K562 (cell line): ENCODE results near the gene KRT8. TPM values are rescaled to one million over a fixed set of nuclear protein-coding genes. Genes with fewer than 3 reads are reported as not detected.
A peak's percentile ranks its signal among the peaks of the same experiment; 100 is the strongest.

Experiments used
- ATAC-seq: fragments of 200-7000 bp; cut with Tn5 transposase; 3 replicates; pipeline ENCODE4 v1.9.1; 2020; ENCODE audit warnings: moderate library complexity
- BruUV-seq: library from RNA; stranded (reverse); fragments of 400-500 nt; replicated peaks from 2 replicates; lab custom pipeline; 2021; lab: Mats Ljungman, UMichigan
- CTCF ChIA-PET: fragments of 300-600 bp; formaldehyde crosslinking; extraction: SDS; loops from one replicate; lab custom pipeline; 2021; ENCODE audit warnings: low intra/inter-chr PET ratio; lab: Yijun Ruan, JAX
- POLR2A ChIA-PET: fragments of 300-600, 350-650 bp; sonication (Branson Sonifier 250); formaldehyde crosslinking; extraction: SDS; loops from one replicate; lab custom pipeline; 2021; ENCODE audit warnings: antibody characterized with exemption, inconsistent platforms; lab: Yijun Ruan, JAX
- DNase-seq, 4 experiments: peaks; one replicate each; pipeline versions ENCODE4 v3.0.0 to v3.0.0-alpha.2; 2011 to 2018; ENCODE audit warnings: low spot score in 3 of 4, mixed read lengths in 3 of 4; ENCODE audit errors: extremely low read depth in 1 of 4
- FAIRE-seq: peaks from 2 replicates; lab custom pipeline; 2011; peaks lifted over from hg19 to GRCh38; lab: Jason Lieb, UNC
- H2AFZ ChIP-seq: 2 replicates; pipeline ENCODE4 v1.6.0; 2011; ENCODE audit warnings: low read depth, low read length, control low read depth, inconsistent platforms
- H3K27ac ChIP-seq: fragments of 200-600 bp; 3 replicates; pipeline ENCODE4 v1.8.0; 2011; ENCODE audit warnings: low read depth, mild to moderate bottlenecking, control low read depth, inconsistent platforms, low read length, moderate library complexity, mixed read lengths; ENCODE audit errors: extremely low read depth
- H3K27me3 ChIP-seq, 2 experiments: fragments of 300-600 bp in 1 of 2; 2 replicates in 1 of 2; 3 replicates in 1 of 2; pipeline versions ENCODE4 v1.6.0 to v1.8.0; 2011; ENCODE audit warnings: inconsistent platforms in 2 of 2, low read length in 2 of 2, mild to moderate bottlenecking in 1 of 2, mixed read lengths in 1 of 2, moderate library complexity in 1 of 2; ENCODE audit not compliant: control insufficient read depth in 2 of 2, insufficient read depth in 2 of 2
- H3K36me3 ChIP-seq: fragments of 300-600 bp; 3 replicates; pipeline ENCODE4 v1.8.0; 2011; ENCODE audit warnings: mild to moderate bottlenecking, low read length, inconsistent platforms; ENCODE audit not compliant: control insufficient read depth, insufficient read depth
- H3K4me1 ChIP-seq, 2 experiments: fragments of 200-600 bp in 1 of 2; replicated peaks in 1 of 2; 2 replicates in 1 of 2; 3 replicates in 1 of 2; pipeline versions ENCODE4 v1.5.1 to v1.8.0; 2011; ENCODE audit warnings: inconsistent platforms in 2 of 2, low read length in 2 of 2, mild to moderate bottlenecking in 1 of 2, mixed read lengths in 1 of 2, moderate library complexity in 1 of 2; ENCODE audit not compliant: control insufficient read depth in 2 of 2, insufficient read depth in 2 of 2
- H3K4me2 ChIP-seq: 2 replicates; pipeline ENCODE4 v1.6.1; 2011; ENCODE audit warnings: low read length, control low read depth, inconsistent platforms, mixed read lengths; ENCODE audit not compliant: insufficient read depth
- H3K4me3 ChIP-seq: fragments of 200-600 bp; sonication (generic), shearing (Covaris generic); 2 replicates; pipeline ENCODE4 v1.5.1; 2016; ENCODE audit warnings: control low read depth, inconsistent platforms
- H3K79me2 ChIP-seq: fragments of 200-600 bp; 3 replicates; pipeline ENCODE4 v1.8.0; 2011; ENCODE audit warnings: low read length, inconsistent platforms; ENCODE audit not compliant: control insufficient read depth, insufficient read depth
- H3K9ac ChIP-seq, 2 experiments: 2 replicates each; pipeline versions ENCODE4 v1.6.0 to v1.6.1; 2011; ENCODE audit warnings: low read depth in 2 of 2, low read length in 2 of 2, control low read depth in 1 of 2, inconsistent platforms in 1 of 2, mild to moderate bottlenecking in 1 of 2, mixed read lengths in 1 of 2; ENCODE audit not compliant: insufficient read depth in 1 of 2
- H3K9me1 ChIP-seq: one replicate; pipeline ENCODE4 v1.6.0; 2011; ENCODE audit warnings: inconsistent platforms, mild to moderate bottlenecking, low read length, moderate library complexity; ENCODE audit not compliant: control insufficient read depth, insufficient read depth
- H3K9me3 ChIP-seq: replicated peaks from 2 replicates; pipeline ENCODE4 v1.5.1; 2011; ENCODE audit warnings: low read depth, low read length, inconsistent platforms; ENCODE audit not compliant: control insufficient read depth, insufficient read depth
- H4K20me1 ChIP-seq: replicated peaks from 2 replicates; pipeline ENCODE4 v1.6.1; 2011; ENCODE audit warnings: low read length, inconsistent platforms, mixed read lengths; ENCODE audit not compliant: control insufficient read depth, insufficient read depth
- CBX2 ChIP-seq: fragments of 200-600 bp; sonication (generic); IDR thresholded peaks from one replicate; pipeline ENCODE4 v1.6.1; 2012; ENCODE audit warnings: mild to moderate bottlenecking, low read length, inconsistent platforms; ENCODE audit not compliant: insufficient read depth, poor library complexity, severe bottlenecking
- CHD4 ChIP-seq: fragments of 200-600 bp; sonication (generic); IDR thresholded peaks from 3 replicates; pipeline ENCODE4 v1.6.1; 2012; ENCODE audit warnings: low read depth, mild to moderate bottlenecking, mixed read lengths, low read length, inconsistent platforms; ENCODE audit not compliant: insufficient read depth, insufficient replicate concordance, poor library complexity, severe bottlenecking
- EGR1 ChIP-seq: fragments of 450-650 bp; conservative IDR thresholded peaks from 2 replicates; pipeline ENCODE4 v1.6.1; 2017; ENCODE audit warnings: mild to moderate bottlenecking
- RAD51 ChIP-seq: fragments of 450-650 bp; IDR thresholded peaks from 2 replicates; pipeline ENCODE4 v1.7.1; 2016; ENCODE audit warnings: low read depth, mild to moderate bottlenecking, borderline replicate concordance
- SMAD4 ChIP-seq: fragments of 250-450 bp; sonication (Bioruptor Pico); conservative IDR thresholded peaks from 2 replicates; pipeline ENCODE4 v1.8.0; 2021; ENCODE audit warnings: inconsistent platforms, mild to moderate bottlenecking, moderate library complexity
- XRCC4 ChIP-seq: IDR thresholded peaks from one replicate; pipeline ENCODE4 v1.6.1; 2011; ENCODE audit not compliant: insufficient read depth, insufficient read length; ENCODE audit errors: extremely low read depth
- WGBS: fragments of 100-300 bp; shearing (Covaris generic); methylation state at CpG from one replicate; pipeline ENCODE4 v1.1.6; 2016; ENCODE audit warnings: low coverage, mixed read lengths; ENCODE audit not compliant: insufficient coverage; ENCODE audit errors: missing lambda C conversion rate; 5-methylcytosine and 5-hydroxymethylcytosine counted together
- in situ Hi-C: fragments of 300-500 bp; cut with MboI; formaldehyde crosslinking; loops from 4 replicates; pipeline ENCODE4 v1.15.0; 2018; ENCODE audit warnings: inconsistent platforms, mixed read lengths
- intact Hi-C: fragments of 100-400 bp; cut with micrococcal nuclease; formaldehyde crosslinking; loops from 2 replicates; pipeline ENCODE4 v1.14.2; 2022
- polyA plus RNA-seq, 8 experiments: library from polyadenylated mRNA; depleted of rRNA in 4 of 8; stranded (reverse) in 5 of 8; unstranded in 3 of 8; fragments of >200 nt; fragmentation: Nextera tagmentation in 2 of 8; fragmentation: Illumina TruSeq in 1 of 8; extraction: Ambion mirVana in 2 of 8; extraction: Trizol in 1 of 8; gene quantifications; 2 replicates each; pipeline versions ENCODE4 v1.2.1 to v1.2.3, GENCODE V29; 2011 to 2014; ENCODE audit warnings: inconsistent platforms in 1 of 8, missing spikeins in 1 of 8
- total RNA-seq, 7 experiments: library from RNA; depleted of rRNA in 6 of 7; stranded (reverse); fragments of >200 nt in 6 of 7; fragmentation: Illumina TruSeq in 2 of 7; extraction: Trizol in 2 of 7; gene quantifications; 2 replicates each; pipeline versions ENCODE4 v1.2.1 to v1.2.3, GENCODE V29; 2011 to 2021; ENCODE audit warnings: low replicate concordance in 1 of 7
- TF ChIP-seq, protein P1 (sequence below): fragments of 450-650 bp; IDR thresholded peaks from 2 replicates; pipeline ENCODE4 v1.6.1; 2017; ENCODE audit warnings: antibody characterized with exemption, mild to moderate bottlenecking

KRT8 gene
- total and polyA plus RNA-seq, 9 of the 15 experiments (the other 6 are each of a cell fraction or from before 2014, with no cell fraction given), result 41.5 to 661 (median 260) TPM

- TF ChIP-seq, protein P1, sequence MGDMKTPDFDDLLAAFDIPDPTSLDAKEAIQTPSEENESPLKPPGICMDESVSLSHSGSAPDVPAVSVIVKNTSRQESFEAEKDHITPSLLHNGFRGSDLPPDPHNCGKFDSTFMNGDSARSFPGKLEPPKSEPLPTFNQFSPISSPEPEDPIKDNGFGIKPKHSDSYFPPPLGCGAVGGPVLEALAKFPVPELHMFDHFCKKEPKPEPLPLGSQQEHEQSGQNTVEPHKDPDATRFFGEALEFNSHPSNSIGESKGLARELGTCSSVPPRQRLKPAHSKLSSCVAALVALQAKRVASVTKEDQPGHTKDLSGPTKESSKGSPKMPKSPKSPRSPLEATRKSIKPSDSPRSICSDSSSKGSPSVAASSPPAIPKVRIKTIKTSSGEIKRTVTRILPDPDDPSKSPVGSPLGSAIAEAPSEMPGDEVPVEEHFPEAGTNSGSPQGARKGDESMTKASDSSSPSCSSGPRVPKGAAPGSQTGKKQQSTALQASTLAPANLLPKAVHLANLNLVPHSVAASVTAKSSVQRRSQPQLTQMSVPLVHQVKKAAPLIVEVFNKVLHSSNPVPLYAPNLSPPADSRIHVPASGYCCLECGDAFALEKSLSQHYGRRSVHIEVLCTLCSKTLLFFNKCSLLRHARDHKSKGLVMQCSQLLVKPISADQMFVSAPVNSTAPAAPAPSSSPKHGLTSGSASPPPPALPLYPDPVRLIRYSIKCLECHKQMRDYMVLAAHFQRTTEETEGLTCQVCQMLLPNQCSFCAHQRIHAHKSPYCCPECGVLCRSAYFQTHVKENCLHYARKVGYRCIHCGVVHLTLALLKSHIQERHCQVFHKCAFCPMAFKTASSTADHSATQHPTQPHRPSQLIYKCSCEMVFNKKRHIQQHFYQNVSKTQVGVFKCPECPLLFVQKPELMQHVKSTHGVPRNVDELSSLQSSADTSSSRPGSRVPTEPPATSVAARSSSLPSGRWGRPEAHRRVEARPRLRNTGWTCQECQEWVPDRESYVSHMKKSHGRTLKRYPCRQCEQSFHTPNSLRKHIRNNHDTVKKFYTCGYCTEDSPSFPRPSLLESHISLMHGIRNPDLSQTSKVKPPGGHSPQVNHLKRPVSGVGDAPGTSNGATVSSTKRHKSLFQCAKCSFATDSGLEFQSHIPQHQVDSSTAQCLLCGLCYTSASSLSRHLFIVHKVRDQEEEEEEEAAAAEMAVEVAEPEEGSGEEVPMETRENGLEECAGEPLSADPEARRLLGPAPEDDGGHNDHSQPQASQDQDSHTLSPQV, result no peak
- no peak for TF ChIP-seq SMAD4
Measured at GRCh38 chr12:52953181-52953841, 48.4 kb upstream of the KRT8 start (continued).

DNA sequence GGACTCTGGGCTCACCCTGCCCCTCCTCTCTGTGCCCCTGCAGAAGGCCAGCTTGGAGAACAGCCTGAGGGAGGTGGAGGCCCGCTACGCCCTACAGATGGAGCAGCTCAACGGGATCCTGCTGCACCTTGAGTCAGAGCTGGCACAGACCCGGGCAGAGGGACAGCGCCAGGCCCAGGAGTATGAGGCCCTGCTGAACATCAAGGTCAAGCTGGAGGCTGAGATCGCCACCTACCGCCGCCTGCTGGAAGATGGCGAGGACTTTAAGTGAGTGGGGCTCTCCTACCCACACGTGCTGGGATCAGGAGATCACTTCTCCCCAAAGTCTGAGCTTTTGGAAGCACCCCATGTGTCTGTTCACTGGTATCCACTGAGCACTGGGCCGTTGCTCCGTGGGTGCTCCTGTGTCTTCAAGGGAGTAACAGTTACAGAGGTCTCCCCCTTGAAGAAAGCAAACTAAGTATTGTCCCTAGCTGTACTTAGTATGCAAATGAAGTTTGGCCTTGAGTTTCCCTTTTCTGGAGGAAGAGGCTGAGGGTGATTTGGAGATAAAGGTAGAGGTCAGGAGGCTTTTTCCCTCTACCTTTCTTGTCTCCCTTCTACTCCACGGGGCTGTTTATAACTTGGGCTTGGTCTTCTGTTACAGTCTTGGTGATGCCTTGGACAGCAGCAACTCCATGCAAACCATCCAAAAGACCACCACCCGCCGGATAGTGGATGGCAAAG lies 47.4 kb upstream of the KRT8 start:
- H3K27me3 ChIP-seq, result no peaks in the 10 kb centered on the region
- intact Hi-C loops (loop anchor here (1.0 to 2.0 kb wide), 2 partner anchors 29 to 47 kb away; partner anchors contain the start of gene KRT8), in situ Hi-C loops (loop anchor here (5.0 kb wide), 1 partner anchor 45 kb away; the partner anchor contains the start of gene KRT8)
- no peaks in the 10 kb centered on the region for H3K9me3 ChIP-seq
- peak overlapping the region; percentile 72 for H3K27ac ChIP-seq
- peaks cover 38 to 40% of the 10 kb centered on the region in 2 experiments for H3K4me1 ChIP-seq
- H4K20me1 ChIP-seq, result peaks cover 3% of the 10 kb centered on the region
- H3K79me2 ChIP-seq, result peaks cover 48% of the 10 kb centered on the region
- H3K4me2 ChIP-seq, result peak overlapping the region; percentile 100
- WGBS, result 29% methylated on average over 14 of the region's 15 CpGs
- peaks cover 46% of the 10 kb centered on the region for H3K36me3 ChIP-seq
- FAIRE-seq (no peak), DNase-seq (peak; percentile 49 to 57 (median 50)), ATAC-seq (peak; percentile 40)
- no peak overlapping the region; the same call in 1 of the 2 replicates for H2AFZ ChIP-seq
- ChIA-PET CTCF (interaction anchor here (0.7 to 1.6 kb wide), 3 partner anchors 29 to 68 kb away, joined by 3 to 5 read pairs (median 4); no protein-coding TSS in a partner anchor), POLR2A (interaction anchor here (0.6 to 4.3 kb wide), 9 partner anchors 10 to 830 kb away, joined by 3 to 35 read pairs (median 5); partner anchors contain the start of gene KRT8)
- peak overlapping the region; percentile 47 to 85; a peak in 3 of 4 replicates for H3K9ac ChIP-seq
- peaks cover 4% of the 10 kb centered on the region for H3K9me1 ChIP-seq
- 0 out of 2 replicates have a peak overlapping the region, but pooled peaks have one; percentile 8 for H3K4me3 ChIP-seq
- BruUV-seq, result no TSS peak
- TF ChIP-seq XRCC4 (no peak), EGR1 (no peak), CBX2 (no peak), RAD51 (no peak), CHD4 (no peak)
